PC-3 (cell line): Measurements from ENCODE around the gene HPSE2.

Source experiments
- EZH2 ChIP-seq: fragments of 300-600 bp; sonication (generic); IDR thresholded peaks from one replicate; pipeline ENCODE4 v1.6.1; 2017; ENCODE audit warnings: antibody characterized with exemption, mild to moderate bottlenecking, low read length; ENCODE audit not compliant: unreplicated experiment
- EZH2phosphoT487 ChIP-seq: fragments of 300-600 bp; sonication (generic); IDR thresholded peaks from 2 replicates; pipeline ENCODE4 v1.6.1; 2018; ENCODE audit warnings: mild to moderate bottlenecking, antibody characterized with exemption, low read length, borderline replicate concordance
- TF ChIP-seq, protein P1 (sequence below): fragments of 300-600 bp; sonication (generic); conservative IDR thresholded peaks from 2 replicates; pipeline ENCODE4 v1.5.1; 2017; ENCODE audit warnings: antibody characterized with exemption, low read depth, mild to moderate bottlenecking, low read length

DNA sequence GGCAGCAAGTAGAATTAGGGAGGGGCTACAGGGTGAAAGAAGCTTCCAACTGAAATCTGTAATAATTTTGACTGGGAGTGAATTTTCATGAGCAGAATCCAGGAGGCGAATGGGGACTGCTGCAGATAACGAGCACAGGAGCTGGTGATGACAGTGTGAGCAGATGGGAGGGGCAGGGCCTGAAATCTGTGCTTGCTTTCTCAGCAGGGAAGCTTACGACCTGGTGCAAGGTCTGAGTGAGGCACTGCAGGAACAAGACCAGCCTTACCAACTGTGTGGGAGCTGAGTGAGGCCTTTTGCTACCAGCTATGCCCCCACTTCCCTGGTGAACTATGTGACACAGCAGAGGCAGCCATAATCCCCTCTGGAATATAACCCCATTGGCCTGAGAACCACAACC lies 109.8 kb downstream of the HPSE2 start:
- TF ChIP-seq, protein P1, sequence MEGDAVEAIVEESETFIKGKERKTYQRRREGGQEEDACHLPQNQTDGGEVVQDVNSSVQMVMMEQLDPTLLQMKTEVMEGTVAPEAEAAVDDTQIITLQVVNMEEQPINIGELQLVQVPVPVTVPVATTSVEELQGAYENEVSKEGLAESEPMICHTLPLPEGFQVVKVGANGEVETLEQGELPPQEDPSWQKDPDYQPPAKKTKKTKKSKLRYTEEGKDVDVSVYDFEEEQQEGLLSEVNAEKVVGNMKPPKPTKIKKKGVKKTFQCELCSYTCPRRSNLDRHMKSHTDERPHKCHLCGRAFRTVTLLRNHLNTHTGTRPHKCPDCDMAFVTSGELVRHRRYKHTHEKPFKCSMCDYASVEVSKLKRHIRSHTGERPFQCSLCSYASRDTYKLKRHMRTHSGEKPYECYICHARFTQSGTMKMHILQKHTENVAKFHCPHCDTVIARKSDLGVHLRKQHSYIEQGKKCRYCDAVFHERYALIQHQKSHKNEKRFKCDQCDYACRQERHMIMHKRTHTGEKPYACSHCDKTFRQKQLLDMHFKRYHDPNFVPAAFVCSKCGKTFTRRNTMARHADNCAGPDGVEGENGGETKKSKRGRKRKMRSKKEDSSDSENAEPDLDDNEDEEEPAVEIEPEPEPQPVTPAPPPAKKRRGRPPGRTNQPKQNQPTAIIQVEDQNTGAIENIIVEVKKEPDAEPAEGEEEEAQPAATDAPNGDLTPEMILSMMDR, result no peak
- no peak for TF ChIP-seq EZH2
- TF ChIP-seq EZH2phosphoT487, result no peak
